GM10248 (cell line): Measurements from ENCODE around the gene HCRTR1.

Experiments
- CTCF ChIA-PET: fragments of 300-600 bp; sonication (Branson Sonifier 250); formaldehyde crosslinking; extraction: SDS; loops from one replicate; lab custom pipeline; 2021; ENCODE audit warnings: antibody characterized with exemption; lab: Yijun Ruan, JAX
- POLR2A ChIA-PET: fragments of 350-650 bp; sonication (Branson Sonifier 250); formaldehyde crosslinking; extraction: SDS; loops from one replicate; lab custom pipeline; 2020; ENCODE audit warnings: antibody characterized with exemption; lab: Yijun Ruan, JAX
- DNase-seq: peaks from one replicate; pipeline ENCODE4 v3.0.0; 2012; ENCODE audit errors: extremely low spot score
- CTCF ChIP-seq: IDR thresholded peaks from 2 replicates; pipeline ENCODE4 v1.5.1; 2012; ENCODE audit warnings: mild to moderate bottlenecking, low read depth; ENCODE audit errors: extremely low read depth, missing control alignments, control extremely low read depth

HCRTR1 gene

GRCh38 chr1:31652891-31653499 lies 35.5 kb downstream of the HCRTR1 start:
- DNase-seq = no peak
- no peak for TF ChIP-seq CTCF
- ChIA-PET POLR2A (no interaction called here), CTCF (interaction anchor here (1.1 to 4.3 kb wide), 2 partner anchors 11 to 20 kb away, joined by 3 to 22 read pairs; no protein-coding TSS in a partner anchor)

GRCh38 chr1:31653717-31654473 lies 36.4 kb downstream of the HCRTR1 start:
- POLR2A ChIA-PET = no interaction called here

GRCh38 chr1:31654474-31654776 lies 36.9 kb downstream of the HCRTR1 start:
- TF ChIP-seq CTCF = no peak
- DNase-seq = no peak
- ChIA-PET CTCF (no interaction called here), POLR2A (no interaction called here)

More at GRCh38 chr1:31653717-31654473, 36.4 kb downstream of the HCRTR1 start:
- CTCF ChIA-PET = no interaction called here
- no peak for DNase-seq
- TF ChIP-seq CTCF = no peak

- no peak for TF ChIP-seq CTCF
- ChIA-PET CTCF (interaction anchor here (0.7 kb wide), 1 partner anchor 134 kb away, joined by 3 read pairs; no protein-coding TSS in a partner anchor), POLR2A (no interaction called here)
- no peak for DNase-seq
Measured at GRCh38 chr1:31655104-31655503, 37.6 kb downstream of the HCRTR1 start.

GRCh38 chr1:31655756-31656155 lies 38.3 kb downstream of the HCRTR1 start:
- DNase-seq = no peak
- TF ChIP-seq CTCF = no peak
- POLR2A ChIA-PET = no interaction called here
- CTCF ChIA-PET = interaction anchor here (1.0 to 1.6 kb wide), 2 partner anchors 9 to 47 kb away, joined by 4 read pairs; no protein-coding TSS in a partner anchor

- ChIA-PET CTCF (interaction anchor here (1.6 to 11.0 kb wide), 2 partner anchors 46 to 132 kb away, joined by 4 to 87 read pairs; no protein-coding TSS in a partner anchor), POLR2A (no interaction called here)
- no peak for TF ChIP-seq CTCF
- DNase-seq = no peak
Measured at GRCh38 chr1:31657020-31657804, 39.7 kb downstream of the HCRTR1 start.
